Stimulated activated CD4-positive, alpha-beta T cell treated with anti-CD3 and anti-CD28 coated beads, Interleukin-15, amount 100 ng/mL, for 1 hour (primary cell): Measurements from ENCODE around the gene DAPK1.

Source experiments
- DNase-seq, 2 donors: peaks; one replicate each; pipeline ENCODE4 v3.0.0-alpha.2; 2020; ENCODE audit warnings: low read depth in 1 of 2, low spot score in 1 of 2

Gene DAPK1

GRCh38 chr9:87682618-87683017, 185.0 kb downstream of the DAPK1 start:
- DNase-seq, result no peak

GRCh38 chr9:87683751-87684626, 186.3 kb downstream of the DAPK1 start:
- DNase-seq, result no peak

- no peak for DNase-seq
Observed at GRCh38 chr9:87684627-87685219, 187.1 kb downstream of the DAPK1 start.

- no peak for DNase-seq
Observed at GRCh38 chr9:87685441-87685840, 187.8 kb downstream of the DAPK1 start.

GRCh38 chr9:87685871-87686519, 188.3 kb downstream of the DAPK1 start:
- no peak for DNase-seq

- DNase-seq, result no peak
Observed at GRCh38 chr9:87686520-87687090, 188.9 kb downstream of the DAPK1 start.

GRCh38 chr9:87687207-87687606, 189.5 kb downstream of the DAPK1 start:
- no peak for DNase-seq

GRCh38 chr9:87694236-87694755, 196.6 kb downstream of the DAPK1 start:
- no peak for DNase-seq

- no peak for DNase-seq
Observed at GRCh38 chr9:87695523-87695922, 197.9 kb downstream of the DAPK1 start.

GRCh38 chr9:87696641-87697040, 199.0 kb downstream of the DAPK1 start:
- DNase-seq, result no peak

- no peak for DNase-seq
Observed at GRCh38 chr9:87698069-87698809, 200.6 kb downstream of the DAPK1 start.

- DNase-seq, result no peak
Observed at GRCh38 chr9:87699835-87700234, 202.2 kb downstream of the DAPK1 start.

- no peak for DNase-seq
Observed at GRCh38 chr9:87701491-87701890, 203.8 kb downstream of the DAPK1 start.

GRCh38 chr9:87701931-87702421, 204.3 kb downstream of the DAPK1 start:
- DNase-seq, result no peak

- DNase-seq, result no peak
Observed at GRCh38 chr9:87702921-87703320, 205.3 kb downstream of the DAPK1 start.

GRCh38 chr9:87703636-87704276, 206.1 kb downstream of the DAPK1 start:
- DNase-seq, result no peak

- DNase-seq, result no peak
Observed at GRCh38 chr9:87704342-87704741, 206.7 kb downstream of the DAPK1 start.

GRCh38 chr9:87706066-87706739, 208.5 kb downstream of the DAPK1 start:
- DNase-seq, result no peak

- DNase-seq, result no peak
Observed at GRCh38 chr9:87707805-87708506, 210.3 kb downstream of the DAPK1 start.
